T-cell (primary cell): ENCODE results near the gene DKK2. TPM values are rescaled to one million over a fixed set of nuclear protein-coding genes. Genes with fewer than 3 reads are reported as not detected.

Experiments
- ATAC-seq, 4 experiments: fragments of 200-7000 bp in 3 of 4; fragments of 150-1000 bp in 1 of 4; cut with Tn5 transposase; replicated peaks in 1 of 4; 1 replicate in 3 of 4; 2 replicates in 1 of 4; pipeline ENCODE4 v1.10.0; 2021; ENCODE audit warnings: moderate library complexity in 3 of 4, mild to moderate bottlenecking in 2 of 4, moderate number of reproducible peaks in 1 of 4
- CTCF ChIA-PET, 2 donors: fragments of 300-600 bp; sonication (Branson Sonifier 250); formaldehyde crosslinking; loops; one replicate each; lab custom pipeline; 2022; ENCODE audit warnings: antibody characterized with exemption in 2 of 2; lab: Charles Lee
- POLR2A ChIA-PET, 2 donors: fragments of 300-600 bp; sonication (Branson Sonifier 250); formaldehyde crosslinking; loops; one replicate each; lab custom pipeline; 2022; ENCODE audit warnings: antibody characterized with exemption in 2 of 2; lab: Charles Lee
- DNase-seq, 35 experiments: peaks; one replicate each; pipeline versions ENCODE4 v3.0.0 to v3.0.0-alpha.2; 2013 to 2023
- H3K27ac ChIP-seq: one replicate; pipeline ENCODE4 v1.5.1; 2013; ENCODE audit warnings: low read length
- H3K27me3 ChIP-seq, 2 experiments: replicated peaks in 1 of 2; 1 replicate in 1 of 2; 2 replicates in 1 of 2; pipeline versions ENCODE4 v1.6.1 to v1.7.0; 2013; ENCODE audit warnings: low read length in 1 of 2, mixed read lengths in 1 of 2; ENCODE audit not compliant: control insufficient read depth in 2 of 2, insufficient read depth in 2 of 2; ENCODE audit errors: extremely low read depth in 1 of 2
- H3K36me3 ChIP-seq, 2 donors: 1 replicate in 1 of 2; 2 replicates in 1 of 2; pipeline versions ENCODE4 v1.6.1 to v1.7.0; 2013; ENCODE audit warnings: low read length in 1 of 2; ENCODE audit not compliant: control insufficient read depth in 2 of 2, insufficient read depth in 1 of 2; ENCODE audit errors: extremely low read depth in 1 of 2
- H3K4me1 ChIP-seq, 2 experiments: 1 replicate in 1 of 2; 2 replicates in 1 of 2; pipeline versions ENCODE4 v1.6.1 to v1.7.0; 2013; ENCODE audit warnings: low read length in 2 of 2, mixed read lengths in 1 of 2; ENCODE audit not compliant: insufficient read depth in 2 of 2, control insufficient read depth in 1 of 2; ENCODE audit errors: extremely low read depth in 1 of 2
- H3K4me3 ChIP-seq, 2 donors: 1 replicate in 1 of 2; 2 replicates in 1 of 2; pipeline versions ENCODE4 v1.5.1 to v1.7.0; 2013; ENCODE audit warnings: mild to moderate bottlenecking in 2 of 2, low read length in 1 of 2, moderate library complexity in 1 of 2; ENCODE audit not compliant: control insufficient read depth in 1 of 2; ENCODE audit errors: extremely low read depth in 1 of 2
- H3K9me3 ChIP-seq: 2 replicates; pipeline ENCODE4 v1.7.0; 2013
- H3K27ac Mint-ChIP-seq, 2 donors: one replicate each; pipeline ENCODE4 v1.8.0; 2020 to 2021; ENCODE audit warnings: mild to moderate bottlenecking in 2 of 2, mixed read lengths in 2 of 2
- H3K27me3 Mint-ChIP-seq, 2 donors: one replicate each; pipeline ENCODE4 v1.8.0; 2021 to 2022; ENCODE audit warnings: mixed read lengths in 2 of 2
- H3K36me3 Mint-ChIP-seq: one replicate; pipeline ENCODE4 v1.8.0; 2021; ENCODE audit warnings: mixed read lengths
- H3K4me1 Mint-ChIP-seq, 3 donors: one replicate each; pipeline ENCODE4 v1.8.0; 2020 to 2022; ENCODE audit warnings: mixed read lengths in 3 of 3, mild to moderate bottlenecking in 1 of 3
- H3K4me3 Mint-ChIP-seq, 3 donors: one replicate each; pipeline ENCODE4 v1.8.0; 2020 to 2022; ENCODE audit warnings: mild to moderate bottlenecking in 3 of 3, mixed read lengths in 3 of 3, moderate library complexity in 3 of 3
- H3K9me3 Mint-ChIP-seq, 3 donors: one replicate each; pipeline ENCODE4 v1.8.0; 2020 to 2022; ENCODE audit warnings: mixed read lengths in 3 of 3
- WGBS: methylation state at CpG from one replicate; pipeline ENCODE4 v1.1.5; 2013; ENCODE audit warnings: missing lambda C conversion rate; ENCODE audit not compliant: insufficient coverage; 5-methylcytosine and 5-hydroxymethylcytosine counted together
- total RNA-seq, 35 experiments: library from RNA in 6 of 35; stranded (reverse) in 6 of 35; fragments of 120-200 nt in 1 of 35; gene quantifications; one replicate each; pipeline versions ENCODE4 v1.2.1 to v1.2.4 and lab custom pipeline; 2013 to 2026

The DKK2 gene
- total RNA-seq, 5 donors from 2014 or later (not counting 1 experiment from before 2014, with no cell fraction given) = 0.09 to 0.25 TPM; not detected in 3

DNA sequence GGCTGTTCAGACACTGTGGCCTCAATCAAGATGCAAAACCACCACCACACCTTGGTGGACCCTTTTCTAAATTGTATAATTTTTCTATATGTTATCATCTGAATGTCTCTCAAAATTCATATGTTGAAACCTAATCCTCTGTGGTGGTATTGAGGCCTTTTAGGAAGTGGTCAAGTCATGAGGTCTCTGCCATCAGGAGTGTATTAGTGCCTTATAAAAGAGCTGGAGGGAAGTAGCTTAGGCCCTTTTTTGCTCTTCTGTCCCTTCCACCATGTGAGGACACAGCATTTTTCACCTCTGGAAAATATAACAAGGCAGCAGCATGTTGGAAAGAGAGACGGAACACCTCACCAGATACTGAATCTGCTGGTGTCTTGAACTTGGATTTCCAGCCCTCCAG is 30.5 kb upstream of the DKK2 start:
- Mint-ChIP-seq H3K4me3 (no peak overlapping the region), H3K9me3 (peaks cover 0 to 5% (median 0%) of the 10 kb centered on the region in 3 donors), H3K27ac (no peak overlapping the region), H3K36me3 (no peaks in the 10 kb centered on the region), H3K4me1 (no peaks in the 10 kb centered on the region), H3K27me3 (no peaks in the 10 kb centered on the region)
- no peak for DNase-seq
- H3K36me3 ChIP-seq = no peaks in the 10 kb centered on the region
- no peak overlapping the region for H3K4me3 ChIP-seq
- H3K27me3 ChIP-seq = no peaks in the 10 kb centered on the region
- ATAC-seq = no peak
- CTCF ChIA-PET = no interaction called here
- POLR2A ChIA-PET = interaction anchor here in 1 of 2 donors (0.7 kb wide), 1 partner anchor 31 kb away, joined by 4 read pairs; the partner anchor contains the start of gene DKK2
- H3K27ac ChIP-seq = no peak overlapping the region
- no CpG with 5 or more reads among the region's 1 CpG for WGBS
- H3K4me1 ChIP-seq = no peaks in the 10 kb centered on the region
- H3K9me3 ChIP-seq = no peaks in the 10 kb centered on the region

DNA sequence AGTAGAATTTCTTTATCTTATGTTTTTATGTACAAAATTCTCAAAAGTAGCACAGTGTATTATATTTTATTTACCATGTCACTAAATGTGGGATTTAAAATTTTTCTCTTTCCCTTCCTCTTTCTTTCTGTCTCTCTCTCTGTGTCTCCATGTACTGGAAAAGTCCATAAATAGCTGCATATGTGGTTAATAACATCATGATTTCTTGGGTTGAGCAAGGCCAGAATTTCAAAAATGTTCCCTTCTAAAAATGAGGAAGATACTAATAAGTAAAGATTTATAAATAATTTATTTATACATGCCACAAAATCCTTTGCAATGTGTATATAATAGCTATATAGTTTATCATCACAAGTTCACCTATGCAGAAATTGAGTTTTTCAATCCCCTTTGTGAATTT is 29.1 kb upstream of the DKK2 start:
- Mint-ChIP-seq H3K27me3 (no peaks in the 10 kb centered on the region), H3K36me3 (no peaks in the 10 kb centered on the region), H3K4me1 (no peaks in the 10 kb centered on the region), H3K27ac (no peak overlapping the region), H3K9me3 (peaks cover 0 to 5% (median 0%) of the 10 kb centered on the region in 3 donors), H3K4me3 (no peak overlapping the region)
- Histone ChIP-seq H3K9me3 (no peaks in the 10 kb centered on the region), H3K27me3 (no peaks in the 10 kb centered on the region), H3K4me1 (no peaks in the 10 kb centered on the region), H3K27ac (no peak overlapping the region), H3K36me3 (no peaks in the 10 kb centered on the region), H3K4me3 (no peak overlapping the region)
- no peak for DNase-seq
- ATAC-seq = no peak
- CTCF ChIA-PET = no interaction called here
- POLR2A ChIA-PET = interaction anchor here in 1 of 2 donors (0.5 kb wide), 1 partner anchor 326 kb away, joined by 5 read pairs; no protein-coding TSS in a partner anchor

DNA sequence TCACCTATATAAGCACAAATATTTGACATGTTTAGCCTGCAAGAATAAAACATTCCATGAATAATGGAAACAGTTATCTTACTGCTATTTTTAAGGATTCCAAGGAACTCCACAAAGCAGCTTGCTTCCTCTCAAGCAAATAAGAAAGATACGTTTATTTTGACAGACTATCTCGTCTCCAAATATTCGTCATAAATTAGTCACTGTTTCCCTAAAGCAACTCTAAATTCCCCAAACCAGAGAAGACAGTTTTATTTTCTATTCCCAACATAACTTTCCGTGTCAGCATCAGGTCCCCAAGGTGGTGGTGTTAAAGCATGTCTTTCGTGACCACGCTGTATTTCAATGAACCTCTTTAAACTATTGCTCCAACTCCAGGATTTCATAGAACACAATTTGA is 24.3 kb upstream of the DKK2 start:
- WGBS = 50% methylated on average over 3 of the region's 6 CpGs
- peaks cover 0 to 5% (median 0%) of the 10 kb centered on the region in 3 donors for H3K9me3 Mint-ChIP-seq
- CTCF ChIA-PET = no interaction called here
- H3K4me3 Mint-ChIP-seq = no peak overlapping the region
- no peaks in the 10 kb centered on the region for H3K4me1 ChIP-seq
- H3K27me3 Mint-ChIP-seq = no peaks in the 10 kb centered on the region
- DNase-seq (no peak), ATAC-seq (no peak)
- H3K27me3 ChIP-seq = no peaks in the 10 kb centered on the region
- no peaks in the 10 kb centered on the region for H3K36me3 Mint-ChIP-seq
- no peaks in the 10 kb centered on the region for H3K4me1 Mint-ChIP-seq
- no peaks in the 10 kb centered on the region for H3K9me3 ChIP-seq
- no peaks in the 10 kb centered on the region for H3K36me3 ChIP-seq
- H3K27ac Mint-ChIP-seq = no peak overlapping the region
- H3K4me3 ChIP-seq = no peak overlapping the region
- POLR2A ChIA-PET = no interaction called here
- no peak overlapping the region for H3K27ac ChIP-seq

DNA sequence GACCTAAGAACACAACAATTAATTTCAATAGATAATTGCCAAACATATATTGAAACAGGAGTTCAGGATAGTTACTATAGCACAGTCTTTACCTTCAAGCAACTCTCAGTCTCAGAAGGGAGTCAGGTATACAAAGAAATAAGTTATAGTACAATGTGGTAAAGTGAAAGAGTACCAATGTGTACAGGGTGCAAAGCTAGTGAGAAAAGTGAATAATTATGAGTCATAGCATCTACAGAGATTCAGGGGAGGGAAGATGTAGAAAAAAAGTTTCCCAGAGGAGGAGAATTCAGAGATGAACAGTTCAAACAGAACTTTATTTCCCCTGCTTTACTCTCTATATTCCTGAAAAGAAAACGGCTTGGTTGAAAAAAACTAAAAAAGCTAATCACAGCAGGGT is 22.7 kb upstream of the DKK2 start:
- H3K27ac ChIP-seq = no peak overlapping the region
- no peaks in the 10 kb centered on the region for H3K4me1 ChIP-seq
- Mint-ChIP-seq H3K4me1 (no peaks in the 10 kb centered on the region), H3K4me3 (no peak overlapping the region), H3K27me3 (no peaks in the 10 kb centered on the region), H3K9me3 (peaks cover 0 to under 1% (median 0%) of the 10 kb centered on the region in 3 donors), H3K36me3 (no peaks in the 10 kb centered on the region), H3K27ac (no peak overlapping the region)
- ATAC-seq = no peak
- H3K27me3 ChIP-seq = no peaks in the 10 kb centered on the region
- WGBS = no CpG with 5 or more reads among the region's 1 CpG
- no peak overlapping the region for H3K4me3 ChIP-seq
- no peaks in the 10 kb centered on the region for H3K36me3 ChIP-seq
- POLR2A ChIA-PET = no interaction called here
- no peaks in the 10 kb centered on the region for H3K9me3 ChIP-seq
- CTCF ChIA-PET = no interaction called here
- no peak for DNase-seq

DNA sequence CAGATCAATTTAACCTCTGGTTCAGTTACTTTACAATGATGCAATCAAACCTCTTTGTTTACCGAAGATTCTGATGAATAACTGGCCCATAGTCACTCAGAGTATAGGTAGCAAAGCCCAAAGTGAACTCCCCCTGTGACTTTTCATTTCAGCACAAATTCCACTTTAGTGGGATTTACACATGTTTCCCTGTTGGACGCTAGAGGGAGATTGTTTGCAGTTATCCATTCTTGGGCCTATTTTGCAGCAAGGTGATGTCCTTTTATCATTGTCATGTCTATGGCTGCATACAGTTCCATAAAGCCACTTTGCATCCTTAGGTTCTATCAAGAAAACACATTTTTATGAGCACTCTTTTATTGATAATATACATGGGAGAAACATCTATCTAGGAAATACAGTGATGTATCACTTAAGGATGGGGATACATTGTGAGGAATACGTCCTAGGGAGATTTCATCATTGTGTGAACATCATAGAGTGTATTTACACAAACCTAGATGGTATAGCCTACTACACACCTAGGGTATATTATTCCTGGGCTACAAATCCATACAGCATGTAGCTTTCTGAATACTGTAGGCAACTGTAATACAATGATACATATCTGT is 14.5 kb upstream of the DKK2 start:
- Histone ChIP-seq H3K27me3 (no peaks in the 10 kb centered on the region), H3K4me3 (no peak overlapping the region), H3K36me3 (no peaks in the 10 kb centered on the region), H3K4me1 (no peaks in the 10 kb centered on the region), H3K9me3 (no peaks in the 10 kb centered on the region), H3K27ac (no peak overlapping the region)
- CTCF ChIA-PET = no interaction called here
- Mint-ChIP-seq H3K4me1 (no peaks in the 10 kb centered on the region), H3K9me3 (peaks cover 0 to 11% (median 5%) of the 10 kb centered on the region in 3 donors), H3K27me3 (no peaks in the 10 kb centered on the region), H3K4me3 (no peak overlapping the region), H3K27ac (no peak overlapping the region), H3K36me3 (no peaks in the 10 kb centered on the region)
- WGBS = no CpG with 5 or more reads among the region's 3 CpGs
- DNase-seq (peak in 1 of 35 experiments; percentile 2), ATAC-seq (no peak)
- POLR2A ChIA-PET = no interaction called here

DNA sequence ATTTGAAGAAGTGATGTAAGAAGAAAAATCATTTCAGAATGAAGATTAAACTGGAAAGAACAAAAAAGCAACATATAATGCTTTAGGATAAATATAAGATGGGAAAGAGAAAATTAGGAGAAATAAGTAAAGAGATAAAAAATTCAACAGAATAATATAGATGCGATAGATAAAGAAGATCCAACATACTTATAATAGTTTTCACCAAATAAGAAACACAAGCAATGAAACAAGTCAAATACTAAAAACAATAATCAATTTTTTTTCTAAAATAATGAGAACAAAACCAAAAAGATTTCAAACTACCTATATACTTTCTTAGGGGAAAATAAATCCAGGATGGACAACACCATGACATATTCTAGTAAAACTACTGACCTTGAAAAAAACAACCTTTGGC is 10.1 kb upstream of the DKK2 start:
- H3K27ac ChIP-seq = no peak overlapping the region
- ATAC-seq = no peak
- no CpG with 5 or more reads among the region's 1 CpG for WGBS
- no peaks in the 10 kb centered on the region for H3K36me3 ChIP-seq
- DNase-seq = no peak
- Mint-ChIP-seq H3K4me1 (no peaks in the 10 kb centered on the region), H3K27ac (no peak overlapping the region), H3K27me3 (peaks cover 0 to 4% of the 10 kb centered on the region in 2 donors), H3K9me3 (peaks cover 0 to 13% (median 6%) of the 10 kb centered on the region in 3 donors), H3K36me3 (no peaks in the 10 kb centered on the region), H3K4me3 (no peak overlapping the region)
- ChIA-PET POLR2A (no interaction called here), CTCF (no interaction called here)
- no peaks in the 10 kb centered on the region for H3K4me1 ChIP-seq
- H3K27me3 ChIP-seq = no peaks in the 10 kb centered on the region
- H3K4me3 ChIP-seq = no peak overlapping the region
- H3K9me3 ChIP-seq = no peaks in the 10 kb centered on the region
